ENCODE results near the gene TRIM37. TPM values are rescaled to one million over a fixed set of nuclear protein-coding genes. Genes with fewer than 3 reads are reported as not detected.

The TRIM37 gene
- total RNA-seq, 1 donor from 2014 or later = 43.9 TPM

DNA sequence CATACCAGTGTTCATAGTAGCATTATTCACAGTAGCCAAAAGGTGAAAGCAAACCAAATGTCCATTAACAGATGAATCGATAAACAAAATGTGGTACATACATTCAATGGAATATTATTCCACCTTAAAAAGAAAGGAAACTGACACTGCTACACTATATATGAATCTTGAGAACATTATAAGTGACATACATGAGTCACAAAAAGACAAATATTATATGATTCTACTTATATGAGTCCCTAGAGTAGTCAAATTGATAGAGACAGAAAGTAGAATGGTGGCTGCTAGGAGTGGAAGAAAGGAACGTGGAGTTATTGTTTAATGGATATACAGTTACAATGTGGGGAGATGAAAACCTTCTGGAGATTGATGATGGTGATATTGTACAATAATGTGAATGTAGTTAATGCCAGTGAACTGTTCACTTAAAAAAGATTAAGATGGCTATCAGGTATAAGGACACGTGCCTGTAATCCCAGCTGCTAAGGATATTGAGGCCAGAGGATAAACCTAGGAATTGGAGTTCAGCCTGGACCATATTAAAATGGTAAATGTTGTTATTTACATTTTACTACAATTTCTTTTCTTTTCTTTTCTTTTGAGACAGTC lies 20.2 kb upstream of the TRIM37 start:
- peaks cover 4% of the 10 kb centered on the region for H3K36me3 Mint-ChIP-seq (ENCODE audit: low read depth)
- H3K27me3 Mint-ChIP-seq (ENCODE audit: low read depth) = no peaks in the 10 kb centered on the region
- TF ChIP-seq, protein P1, sequence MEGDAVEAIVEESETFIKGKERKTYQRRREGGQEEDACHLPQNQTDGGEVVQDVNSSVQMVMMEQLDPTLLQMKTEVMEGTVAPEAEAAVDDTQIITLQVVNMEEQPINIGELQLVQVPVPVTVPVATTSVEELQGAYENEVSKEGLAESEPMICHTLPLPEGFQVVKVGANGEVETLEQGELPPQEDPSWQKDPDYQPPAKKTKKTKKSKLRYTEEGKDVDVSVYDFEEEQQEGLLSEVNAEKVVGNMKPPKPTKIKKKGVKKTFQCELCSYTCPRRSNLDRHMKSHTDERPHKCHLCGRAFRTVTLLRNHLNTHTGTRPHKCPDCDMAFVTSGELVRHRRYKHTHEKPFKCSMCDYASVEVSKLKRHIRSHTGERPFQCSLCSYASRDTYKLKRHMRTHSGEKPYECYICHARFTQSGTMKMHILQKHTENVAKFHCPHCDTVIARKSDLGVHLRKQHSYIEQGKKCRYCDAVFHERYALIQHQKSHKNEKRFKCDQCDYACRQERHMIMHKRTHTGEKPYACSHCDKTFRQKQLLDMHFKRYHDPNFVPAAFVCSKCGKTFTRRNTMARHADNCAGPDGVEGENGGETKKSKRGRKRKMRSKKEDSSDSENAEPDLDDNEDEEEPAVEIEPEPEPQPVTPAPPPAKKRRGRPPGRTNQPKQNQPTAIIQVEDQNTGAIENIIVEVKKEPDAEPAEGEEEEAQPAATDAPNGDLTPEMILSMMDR (IDR thresholded peaks at IDR 0.05) = no peak
- H3K9me3 Mint-ChIP-seq (ENCODE audit: low read depth) = no peaks in the 10 kb centered on the region
- no peak for DNase-seq (ENCODE audit: low spot score)
- H3K4me1 Mint-ChIP-seq (ENCODE audit: low read depth) = peaks cover 2% of the 10 kb centered on the region
- H3K27ac Mint-ChIP-seq (ENCODE audit: unreplicated experiment) = no peak overlapping the region
- H3K4me3 Mint-ChIP-seq (ENCODE audit: unreplicated experiment) = no peak overlapping the region

DNA sequence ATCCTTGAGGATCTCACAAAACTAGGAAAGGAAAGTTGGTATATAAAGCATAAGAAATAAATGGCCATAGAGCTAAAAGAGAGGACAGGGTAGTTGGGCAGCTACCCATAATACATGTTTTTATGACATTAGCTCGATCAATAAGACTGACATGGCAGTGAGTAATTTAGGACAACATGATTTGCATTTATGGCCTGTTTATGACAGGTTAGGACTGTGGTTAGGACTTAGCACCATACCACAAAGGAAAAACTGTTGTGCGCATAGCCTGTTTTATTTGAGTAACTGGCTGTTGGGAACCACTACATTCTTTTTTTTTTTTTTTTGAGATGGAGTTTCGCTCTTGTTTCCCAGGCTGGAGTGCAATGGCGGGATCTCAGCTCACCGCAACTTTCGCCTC lies 18.0 kb upstream of the TRIM37 start:
- Mint-ChIP-seq H3K4me3 (ENCODE audit: unreplicated experiment) (no peak overlapping the region), H3K27ac (ENCODE audit: unreplicated experiment) (no peak overlapping the region)

DNA sequence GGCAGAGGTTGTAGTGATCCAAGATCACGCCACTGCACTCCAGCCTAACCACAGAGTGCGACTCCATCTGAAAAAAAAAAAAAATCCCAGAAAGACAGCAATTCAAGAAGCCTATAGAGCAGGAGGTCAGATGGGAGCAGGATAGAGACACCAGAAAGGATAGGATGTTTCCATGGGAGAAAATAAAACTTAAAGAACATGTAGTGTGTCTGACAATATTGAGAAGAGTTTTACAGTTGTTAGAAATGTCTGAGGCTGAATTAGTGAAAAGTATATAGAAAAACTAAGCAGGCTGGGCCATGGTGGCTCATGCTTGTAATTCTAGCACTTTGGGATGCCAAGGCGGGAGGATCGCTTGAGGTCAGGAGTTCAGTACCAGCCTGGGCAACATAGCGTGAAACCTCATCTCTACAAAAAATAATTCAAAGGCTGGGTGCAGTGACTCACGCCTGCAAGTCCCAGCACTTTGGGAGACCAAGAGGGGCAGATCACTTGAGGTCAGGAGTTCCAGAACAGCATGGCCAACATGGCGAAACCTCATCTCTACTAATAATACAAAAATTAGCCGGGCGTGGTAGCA lies 15.3 kb upstream of the TRIM37 start:
- H3K4me3 Mint-ChIP-seq (ENCODE audit: unreplicated experiment) = no peak overlapping the region
- TF ChIP-seq, protein P1 (IDR thresholded peaks at IDR 0.05) = no peak
- peaks cover 3% of the 10 kb centered on the region for H3K4me1 Mint-ChIP-seq (ENCODE audit: low read depth)
- no peaks in the 10 kb centered on the region for H3K9me3 Mint-ChIP-seq (ENCODE audit: low read depth)
- no peaks in the 10 kb centered on the region for H3K27me3 Mint-ChIP-seq (ENCODE audit: low read depth)
- no peak overlapping the region for H3K27ac Mint-ChIP-seq (ENCODE audit: unreplicated experiment)
- peaks cover 9% of the 10 kb centered on the region for H3K36me3 Mint-ChIP-seq (ENCODE audit: low read depth)
- no peak for DNase-seq (ENCODE audit: low spot score)

More for the DNA sequence above, 18.0 kb upstream of the TRIM37 start:
- Mint-ChIP-seq H3K9me3 (ENCODE audit: low read depth) (no peaks in the 10 kb centered on the region), H3K27me3 (ENCODE audit: low read depth) (no peaks in the 10 kb centered on the region), H3K4me1 (ENCODE audit: low read depth) (peaks cover 3% of the 10 kb centered on the region), H3K36me3 (ENCODE audit: low read depth) (peaks cover 6% of the 10 kb centered on the region)
- TF ChIP-seq, protein P1 (IDR thresholded peaks at IDR 0.05) = no peak
- no peak for DNase-seq (ENCODE audit: low spot score)

DNA sequence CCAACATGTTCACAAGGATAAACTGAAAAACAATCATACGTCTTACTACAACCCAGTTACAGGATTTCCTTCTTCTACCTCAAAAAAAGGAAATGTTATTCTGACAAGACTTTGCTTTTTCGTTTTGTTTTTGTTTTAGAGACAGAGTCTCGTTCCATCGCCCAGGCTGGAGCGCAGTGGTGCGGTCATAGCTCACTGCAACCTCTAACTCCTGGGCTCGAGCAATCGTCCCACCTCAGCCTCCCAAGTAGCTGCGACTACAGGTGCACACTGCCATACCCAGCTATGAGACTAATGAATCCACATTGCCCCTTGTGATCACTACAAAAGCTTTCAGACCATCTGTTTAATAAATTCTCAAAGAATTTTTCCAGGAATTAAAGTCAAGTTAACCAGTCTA lies 8.8 kb upstream of the TRIM37 start:
- Mint-ChIP-seq H3K4me3 (ENCODE audit: unreplicated experiment) (no peak overlapping the region), H3K9me3 (ENCODE audit: low read depth) (no peaks in the 10 kb centered on the region), H3K36me3 (ENCODE audit: low read depth) (peaks cover 13% of the 10 kb centered on the region), H3K27ac (ENCODE audit: unreplicated experiment) (no peak overlapping the region), H3K4me1 (ENCODE audit: low read depth) (no peaks in the 10 kb centered on the region), H3K27me3 (ENCODE audit: low read depth) (no peaks in the 10 kb centered on the region)
- DNase-seq (ENCODE audit: low spot score) = no peak
- TF ChIP-seq, protein P1 (IDR thresholded peaks at IDR 0.05) = no peak

DNA sequence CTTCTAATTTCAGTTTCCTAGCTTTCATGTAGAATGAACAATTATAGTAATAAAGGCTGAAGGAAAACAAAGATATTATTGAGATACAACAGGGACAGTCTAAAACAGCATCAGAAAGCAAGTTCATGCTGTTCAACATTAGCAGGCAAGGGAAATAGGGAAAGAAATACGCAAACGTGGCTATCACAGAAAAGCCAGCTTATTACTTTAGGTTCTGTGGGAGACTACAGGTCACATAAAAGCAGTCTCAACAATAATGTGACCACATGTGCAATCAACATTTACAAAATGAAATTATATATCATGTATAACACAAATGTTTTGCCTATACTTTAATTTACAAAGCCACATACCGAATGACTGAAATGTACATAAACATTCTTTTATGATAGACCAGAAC lies 4.9 kb upstream of the TRIM37 start:
- Mint-ChIP-seq H3K27ac (ENCODE audit: unreplicated experiment) (no peak overlapping the region), H3K36me3 (ENCODE audit: low read depth) (peaks cover 6% of the 10 kb centered on the region), H3K9me3 (ENCODE audit: low read depth) (no peaks in the 10 kb centered on the region), H3K27me3 (ENCODE audit: low read depth) (no peaks in the 10 kb centered on the region), H3K4me1 (ENCODE audit: low read depth) (peaks cover 6% of the 10 kb centered on the region), H3K4me3 (ENCODE audit: unreplicated experiment) (no peak overlapping the region)
- no peak for DNase-seq (ENCODE audit: low spot score)
- TF ChIP-seq, protein P1 (IDR thresholded peaks at IDR 0.05) = no peak
